Thyroid gland (tissue), 4 donors: ENCODE measurements around the gene CTIF. TPM values are rescaled to one million over a fixed set of nuclear protein-coding genes. Genes with fewer than 3 reads are reported as not detected.

Experiments used
- DNase-seq, 2 donors: peaks; one replicate each; pipeline ENCODE4 v3.0.0-alpha.2; 2019
- H3K27ac ChIP-seq, 3 donors: fragments of 200-600 bp; sonication (generic); 1 replicate in 2 of 3; 2 replicates in 1 of 3; pipeline ENCODE4 v1.5.1; 2016 to 2019; ENCODE audit warnings: mild to moderate bottlenecking in 1 of 3, moderate library complexity in 1 of 3
- H3K27me3 ChIP-seq: fragments of 200-600 bp; sonication (generic); one replicate; pipeline ENCODE4 v1.5.1; 2019
- H3K36me3 ChIP-seq, 2 donors: fragments of 200-600 bp; sonication (generic); one replicate each; pipeline ENCODE4 v1.5.1; 2016 to 2019
- H3K4me1 ChIP-seq, 2 donors: fragments of 200-600 bp; sonication (generic); one replicate each; pipeline ENCODE4 v1.5.1; 2017 to 2019
- H3K4me3 ChIP-seq, 3 donors: fragments of 200-600 bp; sonication (generic); replicated peaks in 1 of 3; 1 replicate in 2 of 3; 2 replicates in 1 of 3; pipeline ENCODE4 v1.5.1; 2016; ENCODE audit warnings: mild to moderate bottlenecking in 1 of 3
- H3K9me3 ChIP-seq: fragments of 200-600 bp; sonication (generic); one replicate; pipeline ENCODE4 v1.5.1; 2017
- POLR2A ChIP-seq, 2 donors: fragments of 450-650 bp; IDR thresholded peaks; one replicate each; pipeline ENCODE4 v1.6.1; 2017; ENCODE audit warnings: antibody characterized with exemption in 2 of 2, mild to moderate bottlenecking in 2 of 2, moderate library complexity in 1 of 2
- WGBS, 2 donors: methylation state at CpG; one replicate each; pipeline ENCODE4 v1.1.5; 2017; 5-methylcytosine and 5-hydroxymethylcytosine counted together
- intact Hi-C: fragments of 100-400 bp; cut with DNase I; formaldehyde crosslinking; loops from one replicate; pipeline ENCODE4 v1.15.1; 2023
- total RNA-seq, 4 donors: library from RNA; depleted of rRNA; stranded (reverse); fragments of >200 nt; gene quantifications; one replicate each; pipeline ENCODE4 v1.2.3, GENCODE V29; 2016
- TF ChIP-seq, protein P1 (sequence below), 6 experiments: fragments of 200-600 bp in 3 of 6; fragments of 450-650 bp in 3 of 6; sonication (generic) in 3 of 6; IDR thresholded peaks; one replicate each; pipeline ENCODE4 v1.5.1; 2016 to 2019; ENCODE audit warnings: antibody characterized with exemption in 6 of 6, mild to moderate bottlenecking in 2 of 6, inconsistent platforms in 1 of 6, moderate library complexity in 1 of 6

The CTIF gene
- total RNA-seq, 4 donors from 2014 or later = 18.7 to 29.8 (median 23.6) TPM

DNA sequence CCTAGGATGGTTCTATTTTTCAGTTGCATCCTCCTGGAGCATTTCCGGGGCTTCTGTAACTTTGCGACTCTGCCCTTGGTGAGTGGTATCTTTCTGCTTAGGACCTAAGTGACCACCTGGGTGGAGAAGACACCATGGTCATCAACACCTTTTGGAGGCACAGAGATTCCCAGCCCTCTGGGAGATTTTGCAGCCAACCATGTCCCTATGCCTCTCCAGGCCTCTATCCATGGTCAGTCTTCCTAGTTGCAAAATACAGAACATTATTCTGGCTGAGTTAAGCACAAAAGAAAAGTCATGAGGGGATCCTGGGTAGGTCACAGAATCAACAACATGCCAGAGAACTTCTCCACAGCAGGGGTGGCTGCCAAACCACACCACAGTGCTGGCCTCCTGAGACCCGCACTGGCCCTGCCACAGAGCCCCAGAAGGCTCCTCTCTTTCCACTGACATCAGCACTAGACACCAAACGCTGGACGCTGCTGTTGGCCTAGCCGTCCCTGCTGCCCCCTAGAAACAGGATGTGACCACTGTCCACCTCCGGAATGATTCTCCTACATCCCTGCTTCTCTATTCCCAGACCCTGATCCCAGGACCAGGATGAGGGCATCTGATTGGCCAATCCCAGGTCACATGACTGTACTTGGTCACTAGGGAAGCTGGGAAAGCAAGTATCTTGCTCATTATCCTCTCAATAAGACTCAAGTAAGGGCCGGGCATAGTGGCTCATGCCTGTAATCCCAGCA, 364.2 kb downstream of the CTIF start:
- Histone ChIP-seq H3K9me3 (no peaks in the 10 kb centered on the region), H3K4me3 (no peak overlapping the region), H3K27ac (peak overlapping the region; percentile 68 to 92 (median 77)), H3K27me3 (no peaks in the 10 kb centered on the region), H3K36me3 (no peaks in the 10 kb centered on the region), H3K4me1 (peaks cover 15 to 23% of the 10 kb centered on the region in 2 donors)
- 74 to 82% methylated on average over 8 of the region's 8 CpGs for WGBS, 2 donors
- TF ChIP-seq POLR2A (IDR thresholded peaks at IDR 0.05) = no peak
- intact Hi-C loops = no loop called here
- peak; percentile 24 to 40 for DNase-seq

DNA sequence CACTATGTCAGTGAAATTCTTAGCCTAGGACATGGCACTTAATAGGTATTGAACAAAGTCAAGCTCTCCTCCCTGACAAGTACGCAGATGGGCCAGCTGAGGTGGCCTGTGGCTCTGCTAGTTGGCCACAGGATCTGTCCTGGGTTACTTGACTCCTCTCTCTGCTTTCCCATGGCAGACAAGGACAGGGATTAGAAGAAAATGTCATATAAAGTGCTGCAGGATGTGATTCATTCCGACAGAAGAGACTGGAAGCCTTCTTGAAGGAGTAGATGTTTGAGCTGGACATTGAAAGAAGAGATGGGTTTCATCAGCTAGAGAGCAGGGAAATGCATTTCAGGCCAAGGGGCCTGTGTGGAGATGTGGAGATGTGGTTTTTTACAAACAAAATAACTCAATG, 365.3 kb downstream of the CTIF start:
- H3K36me3 ChIP-seq = no peaks in the 10 kb centered on the region
- TF ChIP-seq POLR2A (IDR thresholded peaks at IDR 0.05) = no peak
- TF ChIP-seq, protein P1, sequence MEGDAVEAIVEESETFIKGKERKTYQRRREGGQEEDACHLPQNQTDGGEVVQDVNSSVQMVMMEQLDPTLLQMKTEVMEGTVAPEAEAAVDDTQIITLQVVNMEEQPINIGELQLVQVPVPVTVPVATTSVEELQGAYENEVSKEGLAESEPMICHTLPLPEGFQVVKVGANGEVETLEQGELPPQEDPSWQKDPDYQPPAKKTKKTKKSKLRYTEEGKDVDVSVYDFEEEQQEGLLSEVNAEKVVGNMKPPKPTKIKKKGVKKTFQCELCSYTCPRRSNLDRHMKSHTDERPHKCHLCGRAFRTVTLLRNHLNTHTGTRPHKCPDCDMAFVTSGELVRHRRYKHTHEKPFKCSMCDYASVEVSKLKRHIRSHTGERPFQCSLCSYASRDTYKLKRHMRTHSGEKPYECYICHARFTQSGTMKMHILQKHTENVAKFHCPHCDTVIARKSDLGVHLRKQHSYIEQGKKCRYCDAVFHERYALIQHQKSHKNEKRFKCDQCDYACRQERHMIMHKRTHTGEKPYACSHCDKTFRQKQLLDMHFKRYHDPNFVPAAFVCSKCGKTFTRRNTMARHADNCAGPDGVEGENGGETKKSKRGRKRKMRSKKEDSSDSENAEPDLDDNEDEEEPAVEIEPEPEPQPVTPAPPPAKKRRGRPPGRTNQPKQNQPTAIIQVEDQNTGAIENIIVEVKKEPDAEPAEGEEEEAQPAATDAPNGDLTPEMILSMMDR (IDR thresholded peaks at IDR 0.05) = no peak
- no peak overlapping the region for H3K4me3 ChIP-seq
- 98 to 100% methylated on average over 2 of the region's 2 CpGs for WGBS, 2 donors
- intact Hi-C loops = no loop called here
- H3K9me3 ChIP-seq = no peaks in the 10 kb centered on the region
- no peaks in the 10 kb centered on the region for H3K27me3 ChIP-seq
- DNase-seq = no peak
- peaks cover 15 to 23% of the 10 kb centered on the region in 2 donors for H3K4me1 ChIP-seq
- no peak overlapping the region for H3K27ac ChIP-seq

DNA sequence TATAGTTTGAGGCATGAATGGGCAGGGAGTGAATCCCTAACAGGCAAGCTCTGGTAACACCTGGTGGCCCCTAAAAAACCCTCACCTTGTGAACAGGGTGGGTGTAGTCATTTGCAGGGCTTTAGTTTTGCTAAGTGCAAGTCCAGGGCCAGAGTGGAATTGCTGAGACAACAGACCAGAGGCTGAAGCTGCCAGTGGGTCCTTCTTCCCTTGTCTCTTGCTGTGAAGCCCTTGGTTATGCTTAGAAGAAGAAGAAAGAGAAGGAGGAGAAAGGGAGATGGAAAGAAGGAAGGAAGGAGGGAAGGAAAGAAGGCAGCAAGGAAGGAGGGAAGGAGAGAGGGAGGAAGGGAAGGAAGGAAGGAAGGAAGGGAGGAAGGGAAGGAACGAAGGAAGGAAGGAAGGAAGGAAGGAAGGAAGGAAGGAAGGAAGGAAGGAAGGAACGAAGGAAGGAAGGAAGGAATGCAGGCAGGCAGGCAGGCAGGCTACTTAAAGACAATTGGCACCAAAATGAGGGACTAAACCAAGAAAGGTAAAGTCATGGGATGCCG, 366.1 kb downstream of the CTIF start:
- Histone ChIP-seq H3K4me1 (peaks cover 15 to 23% of the 10 kb centered on the region in 2 donors), H3K36me3 (no peaks in the 10 kb centered on the region), H3K4me3 (no peak overlapping the region), H3K9me3 (no peaks in the 10 kb centered on the region), H3K27ac (no peak overlapping the region), H3K27me3 (no peaks in the 10 kb centered on the region)
- DNase-seq = no peak
- WGBS, 2 donors = 92 to 97% methylated on average over 3 of the region's 3 CpGs
- no peak for TF ChIP-seq POLR2A (IDR thresholded peaks at IDR 0.05)
- TF ChIP-seq, protein P1 (IDR thresholded peaks at IDR 0.05) = no peak
- intact Hi-C loops = no loop called here

DNA sequence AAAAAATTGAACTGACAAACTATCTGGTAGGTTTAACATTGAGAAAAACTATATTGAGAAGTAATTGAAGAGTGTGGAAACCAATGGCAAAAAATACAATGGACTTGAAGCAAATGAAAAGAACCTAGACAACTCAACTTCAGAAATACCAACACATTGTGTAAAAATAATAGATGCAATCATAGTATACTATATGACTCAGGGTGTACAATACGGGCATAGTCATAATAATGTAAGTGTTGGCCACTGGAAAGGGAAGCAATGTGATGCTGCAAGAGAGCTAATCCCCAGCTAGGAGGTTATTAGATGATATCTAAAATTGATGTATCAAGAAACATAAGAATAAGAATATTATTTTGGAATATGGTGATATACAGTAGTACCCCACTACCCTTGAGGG, 366.7 kb downstream of the CTIF start:
- Histone ChIP-seq H3K27ac (no peak overlapping the region), H3K27me3 (no peaks in the 10 kb centered on the region), H3K36me3 (no peaks in the 10 kb centered on the region), H3K9me3 (no peaks in the 10 kb centered on the region), H3K4me1 (peaks cover 15 to 23% of the 10 kb centered on the region in 2 donors), H3K4me3 (no peak overlapping the region)
- WGBS, 2 donors = 93 to 95% methylated on average over 1 of the region's 1 CpG
- no peak for DNase-seq
- intact Hi-C loops = no loop called here
- TF ChIP-seq, protein P1 (IDR thresholded peaks at IDR 0.05) = no peak
- TF ChIP-seq POLR2A (IDR thresholded peaks at IDR 0.05) = no peak

DNA sequence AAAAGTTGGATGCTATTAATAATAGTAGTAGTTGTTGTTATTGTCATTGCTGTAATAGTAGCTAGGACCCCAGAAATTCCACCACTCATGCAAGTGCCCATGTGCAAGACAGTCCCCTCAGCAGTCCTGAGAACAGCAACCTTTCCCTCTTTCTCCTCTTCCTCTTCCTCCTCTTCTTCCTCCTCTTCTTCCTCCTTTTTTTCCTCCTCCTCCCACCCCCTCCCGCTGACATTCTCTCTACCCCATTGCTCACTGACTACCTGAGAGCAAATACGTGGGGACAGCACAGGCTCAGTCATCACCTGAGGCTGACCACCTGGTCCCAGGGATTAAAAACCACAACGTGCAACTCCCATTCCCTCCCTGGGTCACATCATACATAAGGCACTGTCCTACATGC, 370.1 kb downstream of the CTIF start:
- Histone ChIP-seq H3K4me3 (no peak overlapping the region), H3K9me3 (no peaks in the 10 kb centered on the region), H3K36me3 (no peaks in the 10 kb centered on the region), H3K27ac (no peak overlapping the region), H3K27me3 (no peaks in the 10 kb centered on the region), H3K4me1 (peaks cover 0 to 5% of the 10 kb centered on the region in 2 donors)
- DNase-seq = no peak
- TF ChIP-seq, protein P1 (IDR thresholded peaks at IDR 0.05) = no peak
- TF ChIP-seq POLR2A (IDR thresholded peaks at IDR 0.05) = no peak
- intact Hi-C loops = no loop called here
- 76 to 79% methylated on average over 3 of the region's 3 CpGs for WGBS, 2 donors
